PC-3 (cell line): ENCODE results near the gene TIPARP. TPM values are rescaled to one million over a fixed set of nuclear protein-coding genes. Genes with fewer than 3 reads are reported as not detected.

Source experiments
- ATAC-seq: fragments of 200-7000 bp; cut with Tn5 transposase; 2 replicates; pipeline ENCODE4 v1.9.1; 2020; ENCODE audit warnings: mild to moderate bottlenecking, moderate library complexity
- BruUV-seq: library from RNA; stranded (reverse); fragments of 400-500 nt; replicated peaks from 2 replicates; lab custom pipeline; 2021; lab: Mats Ljungman, UMichigan
- CTCF ChIA-PET: fragments of 300-600 bp; sonication (Branson Sonifier 250); formaldehyde crosslinking; loops from one replicate; lab custom pipeline; 2022; ENCODE audit warnings: antibody characterized with exemption; lab: Charles Lee
- POLR2A ChIA-PET: fragments of 300-600 bp; sonication (Branson Sonifier 250); formaldehyde crosslinking; loops from one replicate; lab custom pipeline; 2022; ENCODE audit warnings: antibody characterized with exemption; ENCODE audit not compliant: unreplicated experiment; lab: Charles Lee
- DNase-seq: peaks from one replicate; pipeline ENCODE4 v3.0.0-alpha.2; 2015
- H2AFZ ChIP-seq: fragments of 300-600 bp; sonication (generic); 2 replicates; pipeline ENCODE4 v1.6.0; 2016; ENCODE audit warnings: antibody characterized with exemption, low read length
- H3F3A ChIP-seq: fragments of 300-600 bp; sonication (generic); one replicate; pipeline ENCODE4 v1.6.0; 2017; ENCODE audit warnings: antibody characterized with exemption, low read length, control low read depth, mild to moderate bottlenecking; ENCODE audit not compliant: unreplicated experiment
- H3K27ac ChIP-seq: fragments of 300-600 bp; sonication (generic); 2 replicates; pipeline ENCODE4 v1.5.1; 2016; ENCODE audit warnings: mild to moderate bottlenecking, low read length
- H3K27me3 ChIP-seq: fragments of 300-600 bp; sonication (generic); 2 replicates; pipeline ENCODE4 v1.6.1; 2016; ENCODE audit warnings: low read length, mixed read lengths
- H3K36me3 ChIP-seq: fragments of 300-600 bp; sonication (generic); 2 replicates; pipeline ENCODE4 v1.6.1; 2016; ENCODE audit warnings: low read depth, mixed run types, low read length, mixed read lengths
- H3K4me1 ChIP-seq: fragments of 300-600 bp; sonication (generic); 2 replicates; pipeline ENCODE4 v1.5.1; 2016; ENCODE audit warnings: low read length; ENCODE audit not compliant: insufficient read depth
- H3K4me2 ChIP-seq: fragments of 300-600 bp; sonication (generic); 2 replicates; pipeline ENCODE4 v1.6.0; 2016; ENCODE audit warnings: low read length
- H3K4me3 ChIP-seq: fragments of 300-600 bp; sonication (generic); 2 replicates; pipeline ENCODE4 v1.5.1; 2016; ENCODE audit warnings: mild to moderate bottlenecking, low read length, mixed read lengths
- H3K79me2 ChIP-seq: fragments of 300-600 bp; sonication (generic); 2 replicates; pipeline ENCODE4 v1.6.1; 2017; ENCODE audit warnings: low read length, mixed read lengths
- H3K9ac ChIP-seq: fragments of 300-600 bp; sonication (generic); 2 replicates; pipeline ENCODE4 v1.6.0; 2016; ENCODE audit warnings: mild to moderate bottlenecking, low read length
- H3K9me2 ChIP-seq: fragments of 300-600 bp; sonication (generic); replicated peaks from 2 replicates; pipeline ENCODE4 v1.6.1; 2016; ENCODE audit warnings: mixed run types, low read length, mixed read lengths
- H3K9me3 ChIP-seq: fragments of 300-600 bp; sonication (generic); 2 replicates; pipeline ENCODE4 v1.6.1; 2016; ENCODE audit warnings: low read length, mixed read lengths
- H4K20me1 ChIP-seq: fragments of 300-600 bp; sonication (generic); 2 replicates; pipeline ENCODE4 v1.6.1; 2016; ENCODE audit warnings: low read length, mixed read lengths
- EZH2 ChIP-seq: fragments of 300-600 bp; sonication (generic); IDR thresholded peaks from one replicate; pipeline ENCODE4 v1.6.1; 2017; ENCODE audit warnings: antibody characterized with exemption, mild to moderate bottlenecking, low read length; ENCODE audit not compliant: unreplicated experiment
- EZH2phosphoT487 ChIP-seq: fragments of 300-600 bp; sonication (generic); IDR thresholded peaks from 2 replicates; pipeline ENCODE4 v1.6.1; 2018; ENCODE audit warnings: mild to moderate bottlenecking, antibody characterized with exemption, low read length, borderline replicate concordance
- intact Hi-C: fragments of 100-400 bp; cut with micrococcal nuclease; formaldehyde crosslinking; loops from 2 replicates; pipeline ENCODE4 v1.9.0; 2023
- total RNA-seq: library from RNA; depleted of rRNA; stranded (reverse); fragments of >200 nt; gene quantifications from 2 replicates; pipeline ENCODE4 v1.2.3, GENCODE V29; 2014
- TF ChIP-seq, protein P1 (sequence below): fragments of 300-600 bp; sonication (generic); conservative IDR thresholded peaks from 2 replicates; pipeline ENCODE4 v1.5.1; 2017; ENCODE audit warnings: antibody characterized with exemption, low read depth, mild to moderate bottlenecking, low read length

Gene TIPARP
- total RNA-seq, 1 experiment from 2014 or later, result 84.7 TPM

DNA sequence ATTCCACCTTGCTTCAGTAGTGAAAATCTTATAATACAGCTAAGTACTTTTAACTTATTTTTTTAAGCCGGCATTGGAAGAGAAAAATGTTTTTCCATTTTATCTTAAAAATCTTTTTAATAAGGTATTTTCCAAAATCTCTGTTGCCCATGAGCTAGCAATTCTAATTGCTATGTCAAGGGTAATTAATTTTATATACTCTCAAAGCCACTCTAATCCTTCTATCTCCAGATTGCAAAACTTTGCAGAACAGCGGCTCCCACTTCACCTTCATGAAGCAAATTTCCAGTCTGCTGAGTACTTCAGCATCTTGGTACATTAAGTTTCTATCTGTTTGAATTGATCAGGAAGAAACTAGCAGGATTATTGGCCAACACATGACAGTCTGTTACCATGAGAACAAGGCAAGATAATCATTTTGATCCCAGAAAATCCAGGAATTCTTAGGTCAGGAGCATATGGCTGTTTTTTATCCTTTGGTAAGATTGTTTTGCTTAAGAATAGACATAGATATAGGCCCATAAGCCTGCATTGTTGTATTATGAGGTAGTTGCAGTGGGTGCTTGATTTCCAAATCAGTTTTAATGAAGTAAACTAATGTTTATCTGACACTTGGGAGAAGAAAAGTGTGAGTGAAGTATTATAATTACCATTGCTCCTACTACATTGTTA lies 6.0 kb downstream of the TIPARP start:
- peaks cover 100% of the 10 kb centered on the region for H3K79me2 ChIP-seq
- H3K27me3 ChIP-seq, result no peaks in the 10 kb centered on the region
- POLR2A ChIA-PET, result interaction anchor here (0.6 to 1.5 kb wide), 4 partner anchors 100 to 295 kb away, joined by 3 read pairs; no protein-coding TSS in a partner anchor
- peaks cover 68% of the 10 kb centered on the region for H3K36me3 ChIP-seq
- H3K9me2 ChIP-seq, result no peaks in the 10 kb centered on the region
- H3K27ac ChIP-seq, result peak overlapping the region; percentile 23; the same call in 1 of the 2 replicates
- CTCF ChIA-PET, result no interaction called here
- H3K4me2 ChIP-seq, result peak overlapping the region; percentile 92
- intact Hi-C loops, result no loop called here
- peaks cover 87% of the 10 kb centered on the region for H3K4me1 ChIP-seq
- no TSS peak for BruUV-seq
- H3F3A ChIP-seq, result no peaks in the 10 kb centered on the region
- no peaks in the 10 kb centered on the region for H3K9me3 ChIP-seq
- H3K4me3 ChIP-seq, result peak overlapping the region; percentile 3; the same call in 1 of the 2 replicates
- peaks cover 99% of the 10 kb centered on the region for H4K20me1 ChIP-seq
- TF ChIP-seq EZH2phosphoT487 (no peak), EZH2 (no peak)
- TF ChIP-seq, protein P1, sequence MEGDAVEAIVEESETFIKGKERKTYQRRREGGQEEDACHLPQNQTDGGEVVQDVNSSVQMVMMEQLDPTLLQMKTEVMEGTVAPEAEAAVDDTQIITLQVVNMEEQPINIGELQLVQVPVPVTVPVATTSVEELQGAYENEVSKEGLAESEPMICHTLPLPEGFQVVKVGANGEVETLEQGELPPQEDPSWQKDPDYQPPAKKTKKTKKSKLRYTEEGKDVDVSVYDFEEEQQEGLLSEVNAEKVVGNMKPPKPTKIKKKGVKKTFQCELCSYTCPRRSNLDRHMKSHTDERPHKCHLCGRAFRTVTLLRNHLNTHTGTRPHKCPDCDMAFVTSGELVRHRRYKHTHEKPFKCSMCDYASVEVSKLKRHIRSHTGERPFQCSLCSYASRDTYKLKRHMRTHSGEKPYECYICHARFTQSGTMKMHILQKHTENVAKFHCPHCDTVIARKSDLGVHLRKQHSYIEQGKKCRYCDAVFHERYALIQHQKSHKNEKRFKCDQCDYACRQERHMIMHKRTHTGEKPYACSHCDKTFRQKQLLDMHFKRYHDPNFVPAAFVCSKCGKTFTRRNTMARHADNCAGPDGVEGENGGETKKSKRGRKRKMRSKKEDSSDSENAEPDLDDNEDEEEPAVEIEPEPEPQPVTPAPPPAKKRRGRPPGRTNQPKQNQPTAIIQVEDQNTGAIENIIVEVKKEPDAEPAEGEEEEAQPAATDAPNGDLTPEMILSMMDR, result no peak
- DNase-seq (no peak), ATAC-seq (no peak)
- no peak overlapping the region for H3K9ac ChIP-seq
- no peak overlapping the region for H2AFZ ChIP-seq

DNA sequence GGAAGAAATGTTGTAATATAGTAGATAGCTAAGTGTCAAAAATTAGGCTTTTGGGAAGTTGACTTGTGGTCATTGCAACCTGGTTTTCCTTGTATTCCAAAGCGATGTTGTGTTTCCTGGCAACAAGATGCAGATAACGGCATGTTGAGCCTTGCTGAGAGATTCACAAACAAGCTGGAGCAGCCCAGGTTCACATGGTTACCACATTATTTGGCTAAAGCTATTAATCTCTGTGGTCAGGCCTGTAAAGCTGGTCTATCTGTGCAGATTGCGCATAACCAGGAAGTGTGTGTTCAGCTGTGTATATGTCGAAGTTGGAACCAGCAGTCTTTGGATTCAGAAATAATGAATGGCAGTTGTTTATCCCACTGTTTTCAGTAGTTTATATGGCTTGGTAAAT lies 6.6 kb downstream of the TIPARP start:
- H3K4me1 ChIP-seq, result peaks cover 94% of the 10 kb centered on the region
- no peaks in the 10 kb centered on the region for H3K9me3 ChIP-seq
- H3K36me3 ChIP-seq, result peaks cover 68% of the 10 kb centered on the region
- DNase-seq, result peak; percentile 88
- H4K20me1 ChIP-seq, result peaks cover 100% of the 10 kb centered on the region
- ChIA-PET CTCF (no interaction called here), POLR2A (interaction anchor here (0.6 to 1.5 kb wide), 3 partner anchors 122 to 295 kb away, joined by 3 read pairs; no protein-coding TSS in a partner anchor)
- H2AFZ ChIP-seq, result no peak overlapping the region
- no peak overlapping the region for H3K9ac ChIP-seq
- intact Hi-C loops, result no loop called here
- H3K27ac ChIP-seq, result peak overlapping the region; percentile 23; the same call in 1 of the 2 replicates
- no peaks in the 10 kb centered on the region for H3F3A ChIP-seq
- no peaks in the 10 kb centered on the region for H3K9me2 ChIP-seq
- peaks cover 100% of the 10 kb centered on the region for H3K79me2 ChIP-seq
- no peaks in the 10 kb centered on the region for H3K27me3 ChIP-seq
- no peak for TF ChIP-seq EZH2phosphoT487
- no peak for TF ChIP-seq EZH2
- TF ChIP-seq, protein P1, result no peak
- peak; percentile 54 for ATAC-seq
- peak overlapping the region; percentile 92 for H3K4me2 ChIP-seq
- H3K4me3 ChIP-seq, result peak overlapping the region; percentile 3; the same call in 1 of the 2 replicates
- no TSS peak for BruUV-seq

DNA sequence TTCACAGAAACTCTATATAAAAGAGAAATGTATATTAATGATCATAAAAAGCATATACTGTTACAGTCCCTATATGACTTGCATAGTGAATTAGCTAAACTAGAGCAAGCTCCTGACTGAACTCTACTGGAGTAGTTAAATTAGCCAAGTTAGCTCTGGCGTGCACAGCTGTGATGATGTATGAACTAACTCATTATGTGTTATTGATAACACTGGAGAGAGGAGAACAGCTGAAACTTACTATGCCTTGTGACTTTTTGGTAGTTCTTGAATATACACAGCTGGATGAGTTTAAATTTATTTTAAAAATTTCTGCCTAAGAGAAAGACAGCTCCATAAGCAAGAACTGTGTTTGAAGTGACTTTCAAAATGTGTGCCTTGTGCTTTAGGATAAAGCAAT lies 8.1 kb downstream of the TIPARP start:
- H3K9ac ChIP-seq, result no peak overlapping the region

More for the DNA sequence above, 8.1 kb downstream of the TIPARP start:
- Histone ChIP-seq H3K9me3 (no peaks in the 10 kb centered on the region), H2AFZ (no peak overlapping the region), H3K79me2 (peaks cover 100% of the 10 kb centered on the region), H4K20me1 (peaks cover 98% of the 10 kb centered on the region), H3F3A (no peaks in the 10 kb centered on the region), H3K9me2 (no peaks in the 10 kb centered on the region), H3K4me3 (no peak overlapping the region), H3K4me1 (peaks cover 92% of the 10 kb centered on the region), H3K27me3 (no peaks in the 10 kb centered on the region), H3K4me2 (peak overlapping the region; percentile 13), H3K36me3 (peaks cover 67% of the 10 kb centered on the region), H3K27ac (no peak overlapping the region)
- no TSS peak for BruUV-seq
- no peak for DNase-seq
- intact Hi-C loops, result no loop called here
- CTCF ChIA-PET, result no interaction called here
- POLR2A ChIA-PET, result interaction anchor here (0.6 kb wide), 1 partner anchor 466 kb away, joined by 3 read pairs; no protein-coding TSS in a partner anchor
- TF ChIP-seq EZH2phosphoT487, result no peak
- TF ChIP-seq EZH2, result no peak
- TF ChIP-seq, protein P1, result no peak
- no peak for ATAC-seq
